Muscle of arm (tissue), 12 donors: ENCODE results near the gene HDHD5. TPM values are rescaled to one million over a fixed set of nuclear protein-coding genes. Genes with fewer than 3 reads are reported as not detected.

Source experiments
- DNase-seq: peaks from one replicate; pipeline ENCODE4 v3.0.0-alpha.2; 2013
- polyA plus RNA-seq, 12 donors: library from polyadenylated mRNA; unstranded; fragments of 120-200 nt; gene quantifications; one replicate each; pipeline ENCODE4 v1.2.1, GENCODE V29; 2013; ENCODE audit not compliant: insufficient read length in 12 of 12

HDHD5 gene
- polyA plus RNA-seq, 12 donors = 26.9 to 44.2 (median 38.5) TPM; not detected in 1

DNA sequence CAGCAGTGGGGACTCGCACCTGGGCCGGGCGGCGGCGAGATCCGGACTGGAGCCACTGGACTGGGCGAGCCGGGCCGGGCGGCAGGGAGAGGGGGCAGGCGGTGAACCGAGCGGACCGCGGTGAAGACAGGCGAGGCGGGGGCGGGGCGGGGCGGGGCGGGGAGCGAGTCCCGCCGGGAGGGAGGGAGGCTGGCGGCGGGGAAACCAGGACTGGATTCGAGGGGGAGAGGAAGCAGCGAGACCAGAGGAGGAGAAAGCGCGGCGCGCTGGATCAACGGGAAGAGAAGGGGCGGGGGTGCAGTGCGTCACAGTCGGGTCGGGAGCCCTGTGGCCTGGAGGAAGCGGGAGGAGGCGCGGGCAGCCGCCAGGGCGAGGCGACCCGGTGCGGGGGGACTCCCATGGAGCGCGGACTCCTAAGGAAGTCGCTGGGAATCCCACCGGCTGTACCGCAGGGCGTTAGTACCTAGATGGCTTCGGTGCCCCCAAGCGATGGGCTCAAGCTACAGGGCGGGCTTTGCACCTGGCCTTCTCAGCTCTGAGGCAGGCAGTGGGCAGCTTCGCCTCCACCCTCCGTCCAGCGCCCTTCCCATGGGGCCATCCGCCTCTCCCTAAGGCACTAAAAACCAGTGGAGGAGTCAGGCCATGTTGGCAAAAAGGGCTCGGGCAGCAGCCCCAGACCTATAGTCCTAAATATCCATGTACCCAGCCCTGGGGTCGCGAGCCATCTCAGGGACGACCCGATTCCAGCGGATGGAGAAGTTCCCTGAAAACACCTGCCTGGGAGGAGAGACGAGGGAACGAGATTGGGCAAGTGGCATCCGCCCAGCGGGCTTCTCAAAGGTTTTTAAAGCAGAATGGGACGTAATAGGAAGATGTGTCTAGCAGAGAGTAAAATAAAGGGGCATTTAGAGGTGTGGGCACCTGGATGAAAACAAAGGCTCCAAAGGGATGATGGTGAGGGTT is 37.6 kb downstream of the HDHD5 start, which contains the start of gene TMEM121B:
TMEM121B (minus strand) TSS at position 128 of the 963 bp plus-strand sequence. CDS start 233 bp downstream, outside the sequence.
- peak; percentile 51 for DNase-seq

DNA sequence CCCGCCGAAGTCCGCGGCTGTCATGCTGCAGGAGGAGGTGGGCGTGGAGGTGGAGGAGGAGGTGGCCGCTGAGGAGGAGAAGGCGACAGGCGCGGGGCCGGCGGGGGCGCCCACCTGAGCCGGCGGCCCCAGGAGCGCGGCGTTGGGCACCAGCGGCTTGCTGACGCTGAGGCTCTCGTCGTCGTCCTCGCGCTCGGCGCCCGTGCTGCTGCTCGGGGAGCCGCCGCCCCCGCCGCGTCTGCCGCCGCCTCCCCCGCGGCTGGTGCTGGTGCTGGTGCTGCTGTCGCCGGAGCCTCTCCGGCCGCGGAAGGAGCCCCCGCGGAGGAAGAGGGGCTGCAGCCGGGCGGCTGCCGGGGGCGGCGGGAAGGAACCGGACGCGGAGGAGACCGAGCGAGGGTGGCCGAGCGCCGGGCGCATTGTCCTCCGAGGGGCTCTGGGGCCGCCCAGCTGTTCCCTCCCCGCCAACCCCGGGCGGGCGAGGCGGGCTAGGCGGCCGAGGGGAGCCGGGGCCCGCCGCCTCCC is 38.3 kb downstream of the HDHD5 start:
- no peak for DNase-seq

DNA sequence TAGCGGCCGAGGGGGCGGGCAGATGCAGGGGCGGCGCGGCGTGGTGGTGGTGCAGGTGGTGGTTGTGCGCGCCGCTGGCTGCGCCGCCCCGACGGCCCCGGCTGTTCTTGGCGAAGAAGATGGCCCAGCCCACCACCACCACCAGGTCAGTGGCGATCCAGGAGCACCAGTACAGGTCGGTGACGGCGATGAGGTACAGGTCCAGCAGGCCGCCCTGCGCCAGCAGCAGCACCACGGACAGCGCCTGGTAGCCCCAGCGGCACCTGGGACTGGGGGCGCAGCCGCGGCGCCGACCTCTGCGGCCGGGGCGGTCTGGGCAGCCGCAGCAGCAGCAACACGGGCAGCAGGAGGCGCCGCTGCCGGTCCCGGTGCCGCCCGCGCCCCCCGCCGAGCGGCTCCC is 38.8 kb downstream of the HDHD5 start:
- peak; percentile 67 for DNase-seq

GRCh38 chr22:17119481-17120202 is 39.4 kb downstream of the HDHD5 start:
- no peak for DNase-seq

DNA sequence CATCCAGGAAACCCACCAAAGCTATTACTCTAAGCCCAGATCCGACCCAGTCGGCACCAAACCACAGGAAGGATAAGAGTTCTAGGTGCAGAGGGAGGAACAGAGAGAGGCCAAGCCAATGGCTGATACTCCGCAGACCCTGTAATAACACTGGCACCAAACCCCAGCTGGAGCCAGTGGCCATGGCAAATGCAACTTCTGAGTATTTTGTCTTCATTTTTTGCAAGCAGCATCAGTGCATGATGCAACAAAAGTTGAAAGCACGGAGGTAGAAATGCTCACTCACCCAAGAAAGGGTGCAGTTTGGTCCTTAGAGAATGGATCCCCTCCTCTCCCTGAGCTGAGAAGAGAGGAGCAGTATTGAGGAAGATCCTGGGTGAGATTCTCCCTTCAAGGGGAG is 40.7 kb downstream of the HDHD5 start:
- DNase-seq = no peak

- DNase-seq = no peak
These were observed 41.2 kb downstream of the HDHD5 start for GRCh38 chr22:17117890-17118289.

DNA sequence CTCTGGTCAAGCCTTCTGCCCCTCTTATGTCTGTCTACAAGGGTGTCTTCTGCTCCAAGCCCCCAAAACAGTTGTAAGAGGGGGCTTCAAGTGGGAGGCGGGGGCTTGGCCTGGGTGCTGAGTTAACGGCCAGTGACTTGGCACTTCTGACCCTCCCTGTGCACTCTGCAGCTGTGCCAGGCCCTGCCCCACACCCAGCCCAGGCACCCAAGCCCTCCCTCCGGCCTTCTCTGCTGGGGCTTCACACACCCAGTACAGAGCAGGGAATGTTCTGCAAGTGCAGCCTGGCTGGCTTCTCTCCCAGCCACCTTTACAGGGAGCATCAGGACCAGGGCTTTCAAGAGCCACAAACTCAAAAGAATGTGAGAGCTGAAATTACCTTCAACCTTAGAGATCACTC is 41.7 kb downstream of the HDHD5 start:
- DNase-seq = no peak

GRCh38 chr22:17116572-17117330 is 42.3 kb downstream of the HDHD5 start:
- no peak for DNase-seq

DNA sequence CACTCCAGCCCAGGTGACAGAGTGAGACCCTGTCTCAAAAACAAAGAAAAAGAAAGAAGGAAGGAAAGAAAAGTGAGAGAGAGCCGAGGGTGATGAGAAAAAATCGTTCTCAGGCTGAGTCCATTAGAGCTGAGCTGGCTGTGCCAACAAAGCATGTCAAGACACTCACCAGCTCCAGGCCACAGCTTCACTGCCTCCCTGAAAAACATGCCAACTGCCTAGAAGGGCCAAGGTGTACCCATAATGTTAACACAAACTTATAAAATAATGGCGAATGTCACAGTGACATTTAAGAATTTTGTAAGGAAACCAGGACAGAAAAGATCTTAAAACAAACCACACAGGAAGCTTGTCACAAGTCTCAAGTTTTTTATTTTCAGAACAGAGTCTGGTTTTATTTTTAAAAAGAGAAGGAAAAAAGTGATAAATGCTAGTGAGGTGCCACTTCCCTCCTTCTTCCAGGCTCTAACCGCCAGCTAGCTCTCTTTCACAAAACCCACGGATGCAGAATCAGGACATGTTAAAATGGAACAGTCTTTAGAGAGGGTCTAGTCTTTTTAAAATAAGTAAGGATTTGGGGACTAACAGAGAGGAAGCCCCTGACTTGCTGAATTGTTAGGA is 43.0 kb downstream of the HDHD5 start:
- DNase-seq = no peak

- no peak for DNase-seq
These were observed 43.8 kb downstream of the HDHD5 start for GRCh38 chr22:17115236-17115635.

DNA sequence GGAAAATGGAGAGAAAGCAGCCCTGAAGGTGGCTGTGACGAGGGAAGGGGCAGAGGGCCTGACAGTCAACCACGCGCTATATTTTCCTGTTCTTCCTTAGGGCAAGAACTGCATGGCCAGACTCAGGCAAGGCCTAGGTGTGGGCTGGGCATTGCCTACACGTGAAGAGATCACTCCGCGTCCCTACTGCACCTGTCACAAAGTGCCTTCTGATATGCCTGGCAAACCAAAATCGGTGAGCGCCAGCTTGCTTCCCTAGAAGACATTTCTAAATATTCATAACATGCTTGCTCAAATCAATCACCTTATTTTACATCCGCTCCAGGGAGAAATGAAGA is 44.2 kb downstream of the HDHD5 start:
- no peak for DNase-seq

GRCh38 chr22:17114173-17114897 is 44.7 kb downstream of the HDHD5 start:
- no peak for DNase-seq

DNA sequence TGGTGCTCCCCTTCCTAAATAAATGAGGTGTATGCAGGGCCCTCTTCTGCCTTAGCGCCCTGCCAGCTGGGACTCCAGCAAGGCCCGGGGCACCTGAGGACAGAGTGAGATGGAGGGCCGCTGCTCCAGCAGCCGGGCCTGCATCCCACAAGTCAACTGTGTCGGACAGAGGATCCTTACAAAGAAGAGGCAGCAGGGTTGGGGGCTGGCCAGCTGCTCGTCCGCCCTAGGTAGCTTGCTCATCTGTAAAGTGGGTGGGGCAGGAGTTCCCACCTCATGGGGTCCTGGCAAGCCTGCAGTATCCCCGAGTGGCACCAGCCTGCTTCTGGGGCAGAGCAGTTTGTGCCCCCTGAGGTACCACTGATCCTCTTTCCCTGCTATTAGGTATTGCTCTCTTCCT is 45.5 kb downstream of the HDHD5 start:
- no peak for DNase-seq

- DNase-seq = no peak
These were observed 46.5 kb downstream of the HDHD5 start for GRCh38 chr22:17112491-17113042.

DNA sequence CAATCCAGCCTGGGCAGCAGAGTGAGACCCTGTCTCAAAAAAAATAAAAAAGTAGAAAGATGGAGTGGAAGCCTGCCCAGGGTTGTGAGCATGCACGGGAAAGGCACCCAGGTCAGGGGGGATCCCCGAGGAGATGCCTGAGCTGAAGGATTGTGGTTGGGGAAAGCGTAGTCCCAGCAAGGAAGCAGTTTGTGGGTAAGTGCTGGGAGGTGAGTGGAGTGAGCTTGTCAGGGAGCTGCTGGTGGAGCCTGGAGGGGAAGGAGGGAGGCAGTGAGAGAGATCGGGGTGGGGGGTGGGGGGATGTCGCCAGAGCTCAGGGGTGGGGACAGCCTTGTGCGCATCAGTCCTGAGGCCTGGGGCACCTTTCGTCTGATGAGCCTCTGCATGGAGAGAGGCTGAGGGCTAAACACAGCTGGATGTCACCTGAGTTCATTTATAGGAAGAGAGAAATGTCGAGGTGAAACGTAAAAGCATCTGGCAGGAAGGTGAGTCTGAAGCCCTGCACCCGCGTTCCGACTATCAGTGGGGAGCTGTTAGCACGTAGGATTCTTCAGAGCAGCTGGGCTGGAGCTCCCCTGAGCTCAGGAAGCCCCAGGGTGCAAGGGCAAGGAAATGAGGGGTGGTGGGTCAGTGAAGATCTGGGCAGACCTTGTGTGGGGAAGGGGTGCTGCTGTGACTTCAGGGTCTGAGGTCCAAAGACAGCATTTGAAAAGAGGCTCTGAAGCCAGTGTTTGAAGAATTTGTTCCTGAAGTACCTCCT is 48.1 kb downstream of the HDHD5 start:
- no peak for DNase-seq

- no peak for DNase-seq
These were observed 49.1 kb downstream of the HDHD5 start for GRCh38 chr22:17109976-17110375.

GRCh38 chr22:17109113-17109865 is 49.8 kb downstream of the HDHD5 start:
- DNase-seq = no peak

GRCh38 chr22:17108256-17109112 is 50.6 kb downstream of the HDHD5 start:
- DNase-seq = no peak
